Pancreas (tissue), 10 donors: ENCODE results near the gene SPAG16. TPM values are rescaled to one million over a fixed set of nuclear protein-coding genes. Genes with fewer than 3 reads are reported as not detected.

ENCODE experiments used
- ATAC-seq, 4 donors: fragments of 200-7000 bp; cut with Tn5 transposase; one replicate each; pipeline versions ENCODE4 v1.8.0 to v1.9.1; 2020; ENCODE audit warnings: mild to moderate bottlenecking in 4 of 4, moderate library complexity in 4 of 4
- DNase-seq, 6 donors: peaks; one replicate each; pipeline ENCODE4 v3.0.0-alpha.2; 2020
- FAIRE-seq: peaks from 2 replicates; lab custom pipeline; 2012; peaks lifted over from hg19 to GRCh38; lab: Jason Lieb, UNC
- H3K27ac ChIP-seq, 4 donors: fragments of 200-600 bp; sonication (generic); 1 replicate in 3 of 4; 2 replicates in 1 of 4; pipeline versions ENCODE4 v1.5.0 to v1.8.0; 2020
- H3K27me3 ChIP-seq, 4 donors: fragments of 200-600 bp; one replicate each; pipeline ENCODE4 v1.8.0; 2021
- H3K36me3 ChIP-seq, 3 donors: fragments of 200-600 bp; sonication (generic) in 1 of 3; one replicate each; pipeline versions ENCODE4 v1.5.0 to v1.8.0; 2020 to 2021
- H3K4me1 ChIP-seq, 3 donors: fragments of 200-600 bp; one replicate each; pipeline ENCODE4 v1.8.0; 2021
- H3K4me3 ChIP-seq, 4 donors: fragments of 200-600 bp; sonication (generic) in 2 of 4; one replicate each; pipeline versions ENCODE4 v1.5.0 to v1.8.0; 2020 to 2021
- H3K9me3 ChIP-seq, 4 donors: fragments of 200-600 bp; one replicate each; pipeline ENCODE4 v1.8.0; 2021
- CTCF ChIP-seq, 4 donors: fragments of 200-600 bp; sonication (generic) in 3 of 4; IDR thresholded peaks; one replicate each; pipeline versions ENCODE4 v1.5.0 to v1.8.0; 2021; ENCODE audit warnings: antibody characterized with exemption in 4 of 4
- WGBS, 2 donors: extraction: QIAGEN DNeasy Blood & Tissue Kit; methylation state at CpG; one replicate each; pipeline ENCODE4 v1.1.7; 2013; 5-methylcytosine and 5-hydroxymethylcytosine counted together
- intact Hi-C, 3 donors: fragments of 100-400 bp; cut with DNase I; formaldehyde crosslinking; loops; one replicate each; pipeline versions ENCODE4 v1.11.1 to v1.14.2; 2022
- polyA plus RNA-seq, 2 donors: library from polyadenylated mRNA; stranded (reverse); fragments of 200-250 nt; gene quantifications; one replicate each; pipeline ENCODE4 v1.2.3, GENCODE V29; 2013
- total RNA-seq, 6 donors: library from RNA; stranded (reverse); fragmentation: NEBNext Ultra II Directional in 4 of 6; extraction: Animal tissue kit (Norgen Biotek cat#: 25700) in 4 of 6; gene quantifications; one replicate each; pipeline versions ENCODE4 v1.2.1 to v1.2.4, GENCODE V29; 2021 to 2023
- donor health status: healthy with polysubstance abuse.
- donor health status: DM: no; HTN: no; CAD: no; lungs with moderate emphysema.
- donor health status: DM: no; HTN: no; CAD: no.
- donor health status: control.
- donor health status: control.
- donor health status: Bipolar disorder and iron deficiency.
- donor health status: DM: yes; HTN: yes; CAD: no.
- donor health status: DM: no; HTN: no; CAD: no.
- donor health status: DM: no; HTN: no; CAD: no.
- donor health status: DM: yes; HTN: yes; CAD: no.

SPAG16 gene
- total and polyA plus RNA-seq, 8 donors, result 9.7 to 25.7 (median 11.7) TPM

DNA sequence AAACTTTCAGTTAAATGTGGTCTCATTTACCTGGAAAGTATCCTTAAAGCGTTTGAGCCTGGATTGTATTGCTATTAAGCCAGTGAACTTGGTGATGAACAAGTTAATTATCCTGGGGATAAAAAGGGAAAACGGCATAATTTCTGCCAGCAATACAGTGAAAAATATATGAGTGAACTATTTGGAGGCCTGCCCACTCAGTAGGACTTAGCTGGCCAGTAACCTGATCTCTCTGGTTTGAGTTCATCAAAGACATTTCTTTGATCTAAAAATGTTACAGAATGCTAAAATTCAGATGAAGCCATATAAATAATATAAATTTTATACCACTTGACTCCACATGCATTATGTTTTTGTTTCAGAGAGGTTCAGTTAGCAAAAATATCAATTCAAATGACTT is 885.5 kb downstream of the SPAG16 start:
- Histone ChIP-seq H3K4me3 (no peak overlapping the region), H3K36me3 (no peaks in the 10 kb centered on the region), H3K9me3 (no peaks in the 10 kb centered on the region), H3K4me1 (no peaks in the 10 kb centered on the region), H3K27me3 (no peaks in the 10 kb centered on the region), H3K27ac (no peak overlapping the region)
- no peak for FAIRE-seq
- no peak for ATAC-seq
- TF ChIP-seq CTCF (IDR thresholded peaks at IDR 0.05), result no peak
- intact Hi-C loops, result no loop called here
- WGBS, 2 donors, result 46 to 49% methylated on average over 2 of the region's 2 CpGs
- no peak for DNase-seq

GRCh38 chr2:214174563-214174962 is 890.3 kb downstream of the SPAG16 start:
- Histone ChIP-seq H3K27me3 (no peaks in the 10 kb centered on the region), H3K27ac (no peak overlapping the region), H3K4me1 (no peaks in the 10 kb centered on the region), H3K4me3 (no peak overlapping the region), H3K36me3 (no peaks in the 10 kb centered on the region), H3K9me3 (no peaks in the 10 kb centered on the region)
- TF ChIP-seq CTCF (IDR thresholded peaks at IDR 0.05), result no peak
- WGBS, 2 donors, result 18 to 36% methylated on average over 1 of the region's 1 CpG
- intact Hi-C loops, result no loop called here
- no peak for DNase-seq
- FAIRE-seq, result no peak
- ATAC-seq, result no peak

DNA sequence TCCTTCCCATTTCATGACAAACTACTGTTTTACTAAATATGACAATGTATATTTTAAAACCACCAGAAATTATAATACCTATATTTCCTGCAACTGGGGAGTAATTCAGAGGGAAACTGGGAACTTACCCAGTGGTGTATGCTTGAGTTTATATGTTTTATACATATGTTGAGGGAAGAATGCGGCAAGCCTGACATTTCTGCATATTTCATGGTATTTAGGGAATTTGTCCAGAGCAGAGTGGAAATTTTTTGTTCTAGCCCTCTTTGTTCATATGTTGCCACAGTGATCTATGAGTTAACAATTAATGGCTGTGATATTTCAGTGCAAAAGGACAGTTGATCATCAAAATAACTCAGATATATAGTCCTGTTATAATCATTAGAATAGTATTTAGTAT is 895.8 kb downstream of the SPAG16 start:
- FAIRE-seq, result no peak

DNA sequence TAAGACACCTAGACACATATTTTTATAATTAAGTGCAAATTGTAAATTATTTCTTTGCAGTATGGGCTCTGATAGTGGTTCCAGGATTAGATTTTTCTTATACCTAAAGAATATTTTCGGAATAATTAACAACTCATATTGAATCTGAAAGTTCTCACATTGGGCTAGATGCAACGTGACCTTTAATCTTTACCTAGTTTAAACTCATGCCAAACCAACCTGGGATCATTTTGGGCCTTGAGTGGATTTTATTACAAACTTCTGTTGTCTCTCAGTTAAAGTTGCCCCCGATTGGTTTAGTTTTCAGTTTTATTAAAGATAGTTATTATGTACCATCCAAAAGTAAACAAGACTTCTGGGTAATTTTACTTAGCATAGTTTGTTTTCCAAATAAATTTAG is 896.4 kb downstream of the SPAG16 start:
- no peaks in the 10 kb centered on the region for H3K36me3 ChIP-seq
- H3K4me3 ChIP-seq, result no peak overlapping the region
- no peak for TF ChIP-seq CTCF (IDR thresholded peaks at IDR 0.05)
- H3K9me3 ChIP-seq, result no peaks in the 10 kb centered on the region
- H3K27me3 ChIP-seq, result no peaks in the 10 kb centered on the region
- intact Hi-C loops, result no loop called here
- ATAC-seq (no peak), FAIRE-seq (no peak), DNase-seq (no peak)
- no peak overlapping the region for H3K27ac ChIP-seq
- WGBS, 2 donors, result 59 to 62% methylated on average over 3 of the region's 3 CpGs
- no peaks in the 10 kb centered on the region for H3K4me1 ChIP-seq

More for the DNA sequence above, 895.8 kb downstream of the SPAG16 start:
- Histone ChIP-seq H3K9me3 (no peaks in the 10 kb centered on the region), H3K27me3 (no peaks in the 10 kb centered on the region), H3K4me1 (no peaks in the 10 kb centered on the region), H3K4me3 (no peak overlapping the region), H3K27ac (no peak overlapping the region), H3K36me3 (no peaks in the 10 kb centered on the region)
- ATAC-seq (no peak), DNase-seq (no peak)
- TF ChIP-seq CTCF (IDR thresholded peaks at IDR 0.05), result no peak
- 88 to 95% methylated on average over 1 of the region's 1 CpG for WGBS, 2 donors
- intact Hi-C loops, result no loop called here

- intact Hi-C loops, result no loop called here
- 65 to 82% methylated on average over 2 of the region's 2 CpGs for WGBS, 2 donors
- DNase-seq (no peak), FAIRE-seq (no peak), ATAC-seq (no peak)
- H3K36me3 ChIP-seq, result no peaks in the 10 kb centered on the region
- no peak overlapping the region for H3K27ac ChIP-seq
- H3K9me3 ChIP-seq, result no peaks in the 10 kb centered on the region
- TF ChIP-seq CTCF (IDR thresholded peaks at IDR 0.05), result no peak
- no peaks in the 10 kb centered on the region for H3K4me1 ChIP-seq
- H3K4me3 ChIP-seq, result no peak overlapping the region
- no peaks in the 10 kb centered on the region for H3K27me3 ChIP-seq
These were observed 900.2 kb downstream of the SPAG16 start for GRCh38 chr2:214184461-214184860.
